Left forelimb (tissue), 1 donor: ENCODE data around the gene PRODH2.
"Not testable (repeated sequence)": the region's sequence is repeated elsewhere in the genome, so short reads cannot be mapped to it uniquely, and the experiment has no call there.

Experiments used
- DNase-seq: peaks from one replicate; pipeline ENCODE4 v3.0.0-alpha.2; 2018; ENCODE audit warnings: low spot score

PRODH2 gene

GRCh38 chr19:35796645-35797542 is 15.8 kb downstream of the PRODH2 start:
- no peak for DNase-seq

- DNase-seq, result not testable (repeated sequence)
Observed at GRCh38 chr19:35795564-35795963, 17.1 kb downstream of the PRODH2 start.

- no peak for DNase-seq
Observed at GRCh38 chr19:35793381-35794165, 19.1 kb downstream of the PRODH2 start.

GRCh38 chr19:35792888-35793287 is 19.8 kb downstream of the PRODH2 start:
- DNase-seq, result no peak

GRCh38 chr19:35792312-35792711 is 20.3 kb downstream of the PRODH2 start:
- no peak for DNase-seq

GRCh38 chr19:35791814-35792279 is 20.8 kb downstream of the PRODH2 start:
- DNase-seq, result no peak

GRCh38 chr19:35790981-35791813 is 21.4 kb downstream of the PRODH2 start:
- no peak for DNase-seq

- DNase-seq, result no peak
Observed at GRCh38 chr19:35789978-35790944, 22.4 kb downstream of the PRODH2 start.

GRCh38 chr19:35789195-35789977 is 23.3 kb downstream of the PRODH2 start:
- no peak for DNase-seq

- no peak for DNase-seq
Observed at GRCh38 chr19:35788205-35788960, 24.3 kb downstream of the PRODH2 start.

GRCh38 chr19:35787227-35787799 is 25.3 kb downstream of the PRODH2 start:
- DNase-seq, result no peak

- DNase-seq, result no peak
Observed at GRCh38 chr19:35786299-35787160, 26.1 kb downstream of the PRODH2 start.

GRCh38 chr19:35785339-35785627 is 27.4 kb downstream of the PRODH2 start:
- no peak for DNase-seq

- no peak for DNase-seq
Observed at GRCh38 chr19:35784503-35785338, 27.9 kb downstream of the PRODH2 start.

GRCh38 chr19:35783469-35784434 is 28.9 kb downstream of the PRODH2 start:
- no peak for DNase-seq

GRCh38 chr19:35782589-35782988 is 30.1 kb downstream of the PRODH2 start:
- no peak for DNase-seq
